ENCODE data around the gene CACNA2D3.

The CACNA2D3 gene

DNA sequence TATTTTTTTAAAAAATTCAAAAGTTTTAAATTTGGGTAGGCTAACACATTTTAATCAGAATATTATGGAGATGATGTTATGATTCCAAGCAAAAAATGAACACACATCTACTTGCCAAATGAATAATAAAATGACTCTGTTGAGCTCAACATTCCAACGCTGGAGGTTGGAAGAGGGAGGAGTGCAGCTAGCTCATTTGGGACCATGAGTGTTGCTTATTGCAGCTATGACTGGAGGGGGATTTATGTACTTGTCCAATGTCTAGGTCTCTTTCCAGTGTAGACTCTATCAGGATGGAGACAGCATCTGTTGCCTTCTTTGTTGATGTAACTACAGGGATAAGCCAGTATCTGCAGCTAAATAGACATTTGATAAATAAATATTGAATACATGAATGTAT lies 310.6 kb downstream of the CACNA2D3 start:
- Histone ChIP-seq H3K27me3 (ENCODE audit: insufficient read depth, low read depth, severe bottlenecking) (no peaks in the 10 kb centered on the region), H3K4me3 (ENCODE audit: low read depth, low read length) (no peak overlapping the region), H3K9me3 (ENCODE audit: severe bottlenecking) (no peaks in the 10 kb centered on the region), H3K27ac (peak overlapping the region; percentile 80), H3K36me3 (no peaks in the 10 kb centered on the region)
- DNase-seq, result no peak
- TF ChIP-seq, protein P1, sequence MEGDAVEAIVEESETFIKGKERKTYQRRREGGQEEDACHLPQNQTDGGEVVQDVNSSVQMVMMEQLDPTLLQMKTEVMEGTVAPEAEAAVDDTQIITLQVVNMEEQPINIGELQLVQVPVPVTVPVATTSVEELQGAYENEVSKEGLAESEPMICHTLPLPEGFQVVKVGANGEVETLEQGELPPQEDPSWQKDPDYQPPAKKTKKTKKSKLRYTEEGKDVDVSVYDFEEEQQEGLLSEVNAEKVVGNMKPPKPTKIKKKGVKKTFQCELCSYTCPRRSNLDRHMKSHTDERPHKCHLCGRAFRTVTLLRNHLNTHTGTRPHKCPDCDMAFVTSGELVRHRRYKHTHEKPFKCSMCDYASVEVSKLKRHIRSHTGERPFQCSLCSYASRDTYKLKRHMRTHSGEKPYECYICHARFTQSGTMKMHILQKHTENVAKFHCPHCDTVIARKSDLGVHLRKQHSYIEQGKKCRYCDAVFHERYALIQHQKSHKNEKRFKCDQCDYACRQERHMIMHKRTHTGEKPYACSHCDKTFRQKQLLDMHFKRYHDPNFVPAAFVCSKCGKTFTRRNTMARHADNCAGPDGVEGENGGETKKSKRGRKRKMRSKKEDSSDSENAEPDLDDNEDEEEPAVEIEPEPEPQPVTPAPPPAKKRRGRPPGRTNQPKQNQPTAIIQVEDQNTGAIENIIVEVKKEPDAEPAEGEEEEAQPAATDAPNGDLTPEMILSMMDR (IDR thresholded peaks at IDR 0.05; ENCODE audit: low read depth, low read length), result no peak

DNA sequence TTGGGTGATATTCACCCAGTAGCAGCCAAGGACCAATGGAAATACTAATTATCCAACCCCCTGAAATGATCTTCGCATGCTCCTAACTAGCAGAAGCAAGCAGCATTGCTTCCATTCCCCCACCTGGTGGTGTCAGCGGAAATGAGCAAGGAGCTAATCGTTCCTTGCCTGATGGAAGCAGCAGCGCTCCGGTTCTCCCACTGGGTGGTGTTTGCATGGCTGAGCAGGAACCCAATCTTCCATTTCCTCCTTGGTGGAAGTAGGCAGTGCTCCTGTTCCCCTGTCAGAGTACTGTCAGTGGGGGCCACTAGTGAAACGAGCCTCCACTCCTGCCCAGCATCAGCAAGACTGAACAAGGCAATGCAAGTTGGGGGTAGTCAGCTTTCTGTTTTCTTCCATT lies 311.5 kb downstream of the CACNA2D3 start:
- no peaks in the 10 kb centered on the region for H3K9me3 ChIP-seq (ENCODE audit: severe bottlenecking)
- no peaks in the 10 kb centered on the region for H3K36me3 ChIP-seq
- no peak overlapping the region for H3K4me3 ChIP-seq (ENCODE audit: low read depth, low read length)
- no peaks in the 10 kb centered on the region for H3K27me3 ChIP-seq (ENCODE audit: insufficient read depth, low read depth, severe bottlenecking)
- peak overlapping the region; percentile 80 for H3K27ac ChIP-seq
- peak; percentile 92 for DNase-seq
- TF ChIP-seq, protein P1 (IDR thresholded peaks at IDR 0.05; ENCODE audit: low read depth, low read length), result peak; percentile 94

DNA sequence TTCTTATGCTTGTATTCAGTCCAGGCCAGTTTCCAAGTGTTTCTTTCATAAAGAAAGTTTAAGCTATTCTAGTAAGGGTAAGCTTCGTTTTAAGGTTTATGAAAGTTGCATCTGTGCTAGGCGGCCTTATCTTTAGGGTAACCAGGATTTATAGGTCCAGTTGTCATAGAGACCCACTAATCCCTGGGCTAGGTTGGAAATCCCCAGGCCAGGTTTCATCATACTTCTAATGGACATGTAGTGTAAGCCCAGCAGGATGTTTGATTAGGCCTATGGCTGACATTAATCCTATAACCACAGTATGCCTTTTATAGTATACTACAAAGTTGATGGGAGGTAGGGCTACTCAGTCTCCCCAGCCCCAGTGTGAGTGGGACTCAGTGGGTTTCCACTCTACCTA lies 312.4 kb downstream of the CACNA2D3 start:
- Histone ChIP-seq H3K27me3 (ENCODE audit: insufficient read depth, low read depth, severe bottlenecking) (no peaks in the 10 kb centered on the region), H3K9me3 (ENCODE audit: severe bottlenecking) (no peaks in the 10 kb centered on the region), H3K36me3 (no peaks in the 10 kb centered on the region), H3K4me3 (ENCODE audit: low read depth, low read length) (peak overlapping the region; percentile 18), H3K27ac (peak overlapping the region; percentile 80)
- TF ChIP-seq, protein P1 (IDR thresholded peaks at IDR 0.05; ENCODE audit: low read depth, low read length), result no peak
- DNase-seq, result peak; percentile 82

DNA sequence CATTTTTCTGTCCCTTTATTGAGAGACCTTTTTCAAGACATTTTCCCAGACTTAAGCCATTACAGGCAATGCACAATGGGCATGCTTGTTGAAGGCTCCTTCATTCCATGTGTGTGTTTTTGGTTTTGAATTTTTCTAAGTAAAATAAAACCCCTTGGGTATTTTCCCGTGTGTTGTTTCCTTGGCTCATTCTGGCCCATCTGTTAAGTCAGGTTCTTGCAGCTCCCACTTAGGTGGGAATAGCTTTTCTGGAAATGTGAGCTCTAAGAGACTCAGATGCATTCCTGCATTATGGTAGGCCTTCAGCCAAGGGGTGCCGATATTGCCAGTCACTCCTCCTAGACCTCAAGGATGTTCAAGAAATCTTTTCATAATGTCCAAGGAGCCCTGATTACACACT lies 314.9 kb downstream of the CACNA2D3 start:
- Histone ChIP-seq H3K9me3 (ENCODE audit: severe bottlenecking) (no peaks in the 10 kb centered on the region), H3K27ac (no peak overlapping the region), H3K4me3 (ENCODE audit: low read depth, low read length) (no peak overlapping the region), H3K36me3 (no peaks in the 10 kb centered on the region), H3K27me3 (ENCODE audit: insufficient read depth, low read depth, severe bottlenecking) (no peaks in the 10 kb centered on the region)
- TF ChIP-seq, protein P1 (IDR thresholded peaks at IDR 0.05; ENCODE audit: low read depth, low read length), result no peak
- DNase-seq, result no peak

DNA sequence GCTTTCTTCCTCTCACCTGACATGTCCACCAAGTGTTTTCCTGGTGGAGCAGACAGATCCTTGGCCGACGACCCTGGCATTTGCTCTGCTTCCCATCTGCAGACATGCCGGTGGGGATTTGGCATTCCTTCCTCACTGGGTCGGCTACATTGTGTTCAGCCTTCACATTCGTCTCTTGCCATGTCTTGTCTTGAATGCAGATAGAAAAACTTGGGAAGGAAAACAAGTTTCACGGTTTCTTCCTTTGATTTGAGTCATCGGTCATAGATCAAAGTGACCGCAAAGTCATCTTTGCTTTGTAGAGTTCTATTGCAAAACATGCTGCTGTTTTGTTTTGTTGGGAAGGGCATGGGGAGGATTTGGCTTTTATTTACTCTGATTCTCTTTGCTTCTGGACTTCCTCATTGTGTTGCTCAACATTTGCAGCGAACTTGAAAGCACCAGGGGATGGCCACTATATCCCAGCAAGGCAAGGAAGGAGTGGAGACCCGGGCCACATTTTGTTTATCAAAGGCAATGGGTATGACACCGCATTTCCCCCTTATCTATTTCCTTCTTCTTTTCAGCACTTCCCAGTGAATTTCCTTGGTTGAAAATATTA lies 321.3 kb downstream of the CACNA2D3 start:
- Histone ChIP-seq H3K4me3 (ENCODE audit: low read depth, low read length) (no peak overlapping the region), H3K27ac (no peak overlapping the region), H3K9me3 (ENCODE audit: severe bottlenecking) (no peaks in the 10 kb centered on the region), H3K27me3 (ENCODE audit: insufficient read depth, low read depth, severe bottlenecking) (no peaks in the 10 kb centered on the region), H3K36me3 (no peaks in the 10 kb centered on the region)
- TF ChIP-seq, protein P1 (IDR thresholded peaks at IDR 0.05; ENCODE audit: low read depth, low read length), result no peak
- DNase-seq, result no peak

DNA sequence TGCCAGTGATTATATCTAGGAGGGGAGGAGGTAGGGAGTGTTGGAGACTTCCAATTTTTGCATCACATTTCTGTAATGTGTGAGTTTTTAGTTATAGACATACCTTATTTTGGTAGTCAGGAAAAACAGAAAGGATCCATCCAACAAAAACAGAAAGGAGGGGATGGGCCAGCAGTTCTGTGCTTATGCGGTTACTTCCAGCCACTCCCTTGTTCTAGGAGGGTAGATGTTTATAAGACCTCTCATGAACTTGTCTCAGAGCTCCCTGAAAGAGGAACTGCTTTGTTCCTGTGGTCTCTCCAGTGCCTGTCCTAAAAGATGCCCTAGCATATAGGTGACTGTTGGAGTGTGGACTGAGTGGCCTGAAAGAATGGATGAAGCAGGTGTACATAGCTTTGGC lies 323.3 kb downstream of the CACNA2D3 start:
- DNase-seq, result no peak
- Histone ChIP-seq H3K27me3 (ENCODE audit: insufficient read depth, low read depth, severe bottlenecking) (no peaks in the 10 kb centered on the region), H3K9me3 (ENCODE audit: severe bottlenecking) (no peaks in the 10 kb centered on the region), H3K4me3 (ENCODE audit: low read depth, low read length) (no peak overlapping the region), H3K27ac (no peak overlapping the region), H3K36me3 (no peaks in the 10 kb centered on the region)
- TF ChIP-seq, protein P1 (IDR thresholded peaks at IDR 0.05; ENCODE audit: low read depth, low read length), result no peak

All from WERI-Rb-1 (cell line).